NCI-H146 (cell line): ENCODE results near the gene CELA3A.
"Not testable (repeated sequence)": the region's sequence is repeated elsewhere in the genome, so short reads cannot be mapped to it uniquely, and the experiment has no call there.

Source experiments
- DNase-seq: peaks from one replicate; lab custom pipeline; 2025; lab: John Stamatoyannopoulos, UW

The CELA3A gene

GRCh38 chr1:22001409-22001808 lies at the start of gene CELA3A:
TSS of gene CELA3A (plus strand) at chr1:22001657. CDS start at chr1:22001675, 18 bp downstream.
- DNase-seq = no peak

- no peak for DNase-seq
Measured at GRCh38 chr1:21952786-21953520, 48.5 kb upstream of the CELA3A start.

GRCh38 chr1:21955058-21955457 lies 46.4 kb upstream of the CELA3A start:
- no peak for DNase-seq

- no peak for DNase-seq
Measured at GRCh38 chr1:21955501-21956281, 45.8 kb upstream of the CELA3A start.

- DNase-seq = peak; percentile 29
Measured at GRCh38 chr1:21956720-21957552, 44.5 kb upstream of the CELA3A start.

GRCh38 chr1:21961337-21961736 lies 40.1 kb upstream of the CELA3A start:
- DNase-seq = no peak

GRCh38 chr1:21961799-21962198 lies 39.7 kb upstream of the CELA3A start:
- DNase-seq = no peak

GRCh38 chr1:21963477-21964217 lies 37.8 kb upstream of the CELA3A start:
- peak; percentile 34 for DNase-seq

- DNase-seq = no peak
Measured at GRCh38 chr1:21966247-21967000, 35.0 kb upstream of the CELA3A start.

GRCh38 chr1:21967216-21967615 lies 34.2 kb upstream of the CELA3A start:
- DNase-seq = not testable (repeated sequence)

- not testable (repeated sequence) for DNase-seq
Measured at GRCh38 chr1:21969066-21969465, 32.4 kb upstream of the CELA3A start.

- not testable (repeated sequence) for DNase-seq
Measured at GRCh38 chr1:21970523-21970922, 30.9 kb upstream of the CELA3A start.

GRCh38 chr1:21972973-21973441 lies 28.4 kb upstream of the CELA3A start:
- DNase-seq = not testable (repeated sequence)

GRCh38 chr1:21973948-21974347 lies 27.5 kb upstream of the CELA3A start:
- not testable (repeated sequence) for DNase-seq

GRCh38 chr1:21974699-21975098 lies 26.8 kb upstream of the CELA3A start:
- DNase-seq = peak; percentile 82

GRCh38 chr1:21975296-21975695 lies 26.2 kb upstream of the CELA3A start:
- not testable (repeated sequence) for DNase-seq

- not testable (repeated sequence) for DNase-seq
Measured at GRCh38 chr1:21976703-21977239, 24.7 kb upstream of the CELA3A start, which contains the start of gene CELA3B. TSS of gene CELA3B (plus strand) at chr1:21977022. CDS start at chr1:21977040, 18 bp downstream.

- DNase-seq = not testable (repeated sequence)
Measured at GRCh38 chr1:21978209-21978608, 23.2 kb upstream of the CELA3A start.

- not testable (repeated sequence) for DNase-seq
Measured at GRCh38 chr1:21980515-21981220, 20.8 kb upstream of the CELA3A start.

- DNase-seq = not testable (repeated sequence)
Measured at GRCh38 chr1:21981253-21981652, 20.2 kb upstream of the CELA3A start.
